CD8-positive, alpha-beta memory T cell (primary cell): Measurements from ENCODE around the gene CEACAM19. TPM values are rescaled to one million over a fixed set of nuclear protein-coding genes. Genes with fewer than 3 reads are reported as not detected.
"Not testable (repeated sequence)": the region's sequence is repeated elsewhere in the genome, so short reads cannot be mapped to it uniquely, and the experiment has no call there.

Experiments used
- CTCF ChIA-PET: fragments of 350-600 bp; sonication (Branson Sonifier 250); formaldehyde crosslinking; loops from one replicate; lab custom pipeline; 2021; ENCODE audit warnings: antibody characterized with exemption; lab: Charles Lee
- POLR2A ChIA-PET: fragments of 350-600 bp; sonication (Branson Sonifier 250); formaldehyde crosslinking; loops from one replicate; lab custom pipeline; 2021; ENCODE audit warnings: antibody characterized with exemption; lab: Charles Lee
- DNase-seq, 5 donors: peaks; one replicate each; pipeline versions ENCODE4 v3.0.0 to v3.0.0-alpha.2; 2020 to 2022; ENCODE audit warnings: mixed read lengths in 1 of 5
- H3K27ac ChIP-seq: one replicate; pipeline ENCODE4 v1.7.0; 2013; ENCODE audit warnings: low read depth, mild to moderate bottlenecking, low read length, moderate library complexity
- H3K27me3 ChIP-seq: 2 replicates; pipeline ENCODE4 v1.7.0; 2013; ENCODE audit warnings: low read length, mild to moderate bottlenecking; ENCODE audit not compliant: insufficient read depth, poor library complexity, severe bottlenecking
- H3K36me3 ChIP-seq: 2 replicates; pipeline ENCODE4 v1.7.0; 2013; ENCODE audit warnings: mild to moderate bottlenecking, low read length, moderate library complexity; ENCODE audit not compliant: insufficient read depth
- H3K4me1 ChIP-seq: 2 replicates; pipeline ENCODE4 v1.7.0; 2013; ENCODE audit warnings: mild to moderate bottlenecking, low read length, moderate library complexity; ENCODE audit not compliant: insufficient read depth
- H3K4me3 ChIP-seq: 2 replicates; pipeline ENCODE4 v1.7.0; 2013; ENCODE audit warnings: mild to moderate bottlenecking, low read length
- H3K9me3 ChIP-seq: 2 replicates; pipeline ENCODE4 v1.7.0; 2013; ENCODE audit warnings: mild to moderate bottlenecking, low read length
- H3K27ac Mint-ChIP-seq, 8 donors: one replicate each; pipeline ENCODE4 v1.8.0; 2020 to 2021; ENCODE audit warnings: mixed read lengths in 8 of 8, mild to moderate bottlenecking in 6 of 8, inconsistent platforms in 3 of 8, moderate library complexity in 3 of 8
- H3K27me3 Mint-ChIP-seq, 2 donors: one replicate each; pipeline ENCODE4 v1.8.0; 2020 to 2021; ENCODE audit warnings: mixed read lengths in 2 of 2, mild to moderate bottlenecking in 1 of 2, moderate library complexity in 1 of 2
- H3K36me3 Mint-ChIP-seq, 3 donors: one replicate each; pipeline ENCODE4 v1.8.0; 2020 to 2021; ENCODE audit warnings: mixed read lengths in 3 of 3, inconsistent platforms in 1 of 3, mild to moderate bottlenecking in 1 of 3
- H3K4me1 Mint-ChIP-seq, 3 donors: one replicate each; pipeline ENCODE4 v1.8.0; 2020 to 2021; ENCODE audit warnings: mixed read lengths in 3 of 3, inconsistent platforms in 1 of 3, mild to moderate bottlenecking in 1 of 3
- H3K4me3 Mint-ChIP-seq, 7 donors: one replicate each; pipeline ENCODE4 v1.8.0; 2020 to 2021; ENCODE audit warnings: mixed read lengths in 7 of 7, mild to moderate bottlenecking in 6 of 7, moderate library complexity in 4 of 7, inconsistent platforms in 2 of 7
- H3K9me3 Mint-ChIP-seq, 5 donors: one replicate each; pipeline ENCODE4 v1.8.0; 2020 to 2022; ENCODE audit warnings: mixed read lengths in 5 of 5, mild to moderate bottlenecking in 3 of 5, moderate library complexity in 2 of 5, inconsistent platforms in 1 of 5
- polyA plus RNA-seq: library from polyadenylated mRNA; unstranded; fragments of 300-500 nt; fragmentation: Illumina TruSeq; gene quantifications from one replicate; pipeline ENCODE4 v1.2.3, GENCODE V29; 2021
- total RNA-seq, 2 experiments: library from RNA; stranded (reverse); gene quantifications; one replicate each; pipeline ENCODE4 v1.2.3, GENCODE V29; 2021

Gene CEACAM19
- total and polyA plus RNA-seq, 3 experiments from 2014 or later = 0.18 to 0.24 TPM; not detected in 1

DNA sequence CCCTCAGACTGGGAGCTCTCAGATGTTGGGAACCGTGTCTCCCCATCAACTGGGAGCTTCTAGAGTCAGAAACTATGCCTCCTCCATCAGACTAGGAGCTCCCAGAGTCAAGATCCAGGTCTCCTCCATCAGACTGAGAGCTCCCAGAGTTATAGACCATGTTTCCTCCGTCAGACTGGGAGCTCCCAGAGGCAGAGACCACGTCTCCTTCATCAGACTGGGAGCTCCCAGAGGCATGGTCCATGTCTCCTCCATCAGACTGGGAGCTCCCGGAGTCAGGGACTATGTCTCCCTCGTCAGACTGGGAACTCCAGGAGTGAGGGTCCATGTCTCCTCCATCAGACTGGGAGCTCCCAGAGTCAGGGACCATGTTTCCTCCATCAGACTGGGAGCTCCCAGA lies 37.7 kb downstream of the CEACAM19 start:
- no peak overlapping the region for H3K4me3 Mint-ChIP-seq
- H3K27ac ChIP-seq = no peak overlapping the region
- no peak for DNase-seq
- no peaks in the 10 kb centered on the region for H3K36me3 Mint-ChIP-seq
- H3K9me3 Mint-ChIP-seq = no peaks in the 10 kb centered on the region
- peaks cover 0 to 6% (median 0%) of the 10 kb centered on the region in 3 donors for H3K4me1 Mint-ChIP-seq
- POLR2A ChIA-PET = no interaction called here
- no peaks in the 10 kb centered on the region for H3K9me3 ChIP-seq
- no peak overlapping the region for H3K27ac Mint-ChIP-seq
- H3K27me3 ChIP-seq = no peaks in the 10 kb centered on the region
- no peaks in the 10 kb centered on the region for H3K4me1 ChIP-seq
- CTCF ChIA-PET = interaction anchor here (1.5 to 1.9 kb wide), 2 partner anchors 15 to 62 kb away, joined by 5 to 8 read pairs; no protein-coding TSS in a partner anchor
- H3K4me3 ChIP-seq = no peak overlapping the region
- H3K36me3 ChIP-seq = no peaks in the 10 kb centered on the region
- H3K27me3 Mint-ChIP-seq = peaks cover 5 to 6% of the 10 kb centered on the region in 2 donors

- POLR2A ChIA-PET, DNase-seq, H3K27ac ChIP-seq, H3K4me1 ChIP-seq, H3K4me3 Mint-ChIP-seq, H3K4me1 Mint-ChIP-seq, H3K27ac Mint-ChIP-seq, H3K27me3 Mint-ChIP-seq, H3K9me3 ChIP-seq, H3K27me3 ChIP-seq, H3K36me3 Mint-ChIP-seq, H3K4me3 ChIP-seq, H3K9me3 Mint-ChIP-seq, H3K36me3 ChIP-seq: not testable (repeated sequence)
- CTCF ChIA-PET = interaction anchor here (1.5 to 1.9 kb wide), 2 partner anchors 14 to 61 kb away, joined by 5 to 8 read pairs; no protein-coding TSS in a partner anchor
These were observed 38.4 kb downstream of the CEACAM19 start for GRCh38 chr19:44709434-44710266.

GRCh38 chr19:44710483-44710882 lies 39.2 kb downstream of the CEACAM19 start:
- peak overlapping the region in 2 of 8 donors; percentile 14 to 61 for H3K27ac Mint-ChIP-seq
- no peaks in the 10 kb centered on the region for H3K36me3 ChIP-seq
- peaks cover 0 to 10% (median 5%) of the 10 kb centered on the region in 5 donors for H3K9me3 Mint-ChIP-seq
- peaks cover 3 to 4% of the 10 kb centered on the region in 2 donors for H3K27me3 Mint-ChIP-seq
- POLR2A ChIA-PET = no interaction called here
- no peak overlapping the region for H3K4me3 Mint-ChIP-seq
- no peaks in the 10 kb centered on the region for H3K9me3 ChIP-seq
- CTCF ChIA-PET = no interaction called here
- peaks cover 0 to 6% (median 0%) of the 10 kb centered on the region in 3 donors for H3K4me1 Mint-ChIP-seq
- no peak overlapping the region for H3K4me3 ChIP-seq
- DNase-seq = no peak
- H3K27me3 ChIP-seq = no peaks in the 10 kb centered on the region
- no peak overlapping the region for H3K27ac ChIP-seq
- H3K36me3 Mint-ChIP-seq = peaks cover 0 to 2% (median 0%) of the 10 kb centered on the region in 3 donors
- H3K4me1 ChIP-seq = no peaks in the 10 kb centered on the region

DNA sequence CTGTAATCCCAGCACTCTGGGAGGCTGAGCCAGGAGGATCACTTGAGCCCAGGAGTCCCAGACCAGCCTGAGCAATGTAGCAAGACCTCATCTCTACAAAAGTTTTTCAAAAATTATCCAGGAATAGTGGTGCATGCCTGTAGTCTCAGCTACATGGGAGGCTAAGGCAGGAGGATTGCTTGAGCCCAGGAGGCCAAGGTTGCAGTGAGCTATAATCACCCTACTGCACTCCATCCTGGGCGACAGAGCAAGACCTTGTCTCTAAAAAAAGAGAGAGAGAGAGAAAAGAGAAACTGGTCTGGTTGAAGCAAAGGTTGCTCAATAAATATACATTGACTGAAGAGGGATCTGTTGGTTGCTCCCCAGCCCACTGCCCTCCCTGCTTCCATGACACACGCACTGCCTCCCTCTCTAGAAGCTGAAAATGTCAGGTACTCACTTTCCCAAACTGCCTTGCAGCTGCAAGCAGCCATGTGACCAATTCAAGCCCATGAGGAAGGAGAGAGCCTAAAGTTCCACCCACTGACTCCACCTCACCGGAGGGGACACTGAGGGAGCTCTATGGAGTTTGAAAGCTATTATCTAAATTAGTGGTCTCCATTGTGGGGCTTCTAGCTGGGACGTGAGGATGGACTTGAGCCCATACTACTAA lies 41.7 kb downstream of the CEACAM19 start:
- H3K27me3 Mint-ChIP-seq = peaks cover 0 to 1% of the 10 kb centered on the region in 2 donors
- Histone ChIP-seq H3K4me3 (no peak overlapping the region), H3K27me3 (no peaks in the 10 kb centered on the region), H3K9me3 (no peaks in the 10 kb centered on the region), H3K27ac (no peak overlapping the region), H3K36me3 (no peaks in the 10 kb centered on the region), H3K4me1 (no peaks in the 10 kb centered on the region)
- H3K4me1 Mint-ChIP-seq = peaks cover 0 to 6% (median 0%) of the 10 kb centered on the region in 3 donors
- H3K9me3 Mint-ChIP-seq = peaks cover 0 to 12% (median 6%) of the 10 kb centered on the region in 5 donors
- POLR2A ChIA-PET = interaction anchor here (0.5 kb wide), 1 partner anchor 23 kb away, joined by 3 read pairs; no protein-coding TSS in a partner anchor
- no peak for DNase-seq
- H3K27ac Mint-ChIP-seq = no peak overlapping the region
- H3K36me3 Mint-ChIP-seq = peaks cover 0 to 5% (median 0%) of the 10 kb centered on the region in 3 donors
- H3K4me3 Mint-ChIP-seq = no peak overlapping the region
- CTCF ChIA-PET = interaction anchor here (0.6 to 2.1 kb wide), 3 partner anchors 11 to 155 kb away, joined by 3 to 9 read pairs (median 7); no protein-coding TSS in a partner anchor

GRCh38 chr19:44714597-44715169 lies 43.4 kb downstream of the CEACAM19 start:
- Mint-ChIP-seq H3K4me1 (peaks cover 0 to 6% (median 0%) of the 10 kb centered on the region in 3 donors), H3K27ac (no peak overlapping the region), H3K36me3 (peaks cover 0 to 5% (median 0%) of the 10 kb centered on the region in 3 donors), H3K4me3 (no peak overlapping the region), H3K9me3 (peaks cover 0 to 12% (median 6%) of the 10 kb centered on the region in 5 donors), H3K27me3 (peaks cover 0 to 2% of the 10 kb centered on the region in 2 donors)
- Histone ChIP-seq H3K4me1 (no peaks in the 10 kb centered on the region), H3K36me3 (no peaks in the 10 kb centered on the region), H3K27ac (no peak overlapping the region), H3K4me3 (no peak overlapping the region), H3K27me3 (no peaks in the 10 kb centered on the region), H3K9me3 (no peaks in the 10 kb centered on the region)
- POLR2A ChIA-PET = no interaction called here
- DNase-seq = no peak
- CTCF ChIA-PET = interaction anchor here (2.2 kb wide), 1 partner anchor 9 kb away, joined by 10 read pairs; no protein-coding TSS in a partner anchor

GRCh38 chr19:44717603-44718002 lies 46.3 kb downstream of the CEACAM19 start:
- Histone ChIP-seq H3K4me3 (no peak overlapping the region), H3K4me1 (peaks cover 5% of the 10 kb centered on the region), H3K27ac (no peak overlapping the region), H3K27me3 (no peaks in the 10 kb centered on the region), H3K9me3 (no peaks in the 10 kb centered on the region), H3K36me3 (no peaks in the 10 kb centered on the region)
- no peak for DNase-seq
- POLR2A ChIA-PET = no interaction called here
- CTCF ChIA-PET = interaction anchor here (1.2 to 1.7 kb wide), 2 partner anchors 28 to 53 kb away, joined by 3 to 8 read pairs; no protein-coding TSS in a partner anchor
- Mint-ChIP-seq H3K27me3 (peaks cover 0 to 4% of the 10 kb centered on the region in 2 donors), H3K4me1 (peaks cover 2 to 10% (median 5%) of the 10 kb centered on the region in 3 donors), H3K4me3 (no peak overlapping the region), H3K9me3 (peaks cover 0 to 12% (median 6%) of the 10 kb centered on the region in 5 donors), H3K27ac (no peak overlapping the region), H3K36me3 (peaks cover 0 to 5% (median 0%) of the 10 kb centered on the region in 3 donors)

DNA sequence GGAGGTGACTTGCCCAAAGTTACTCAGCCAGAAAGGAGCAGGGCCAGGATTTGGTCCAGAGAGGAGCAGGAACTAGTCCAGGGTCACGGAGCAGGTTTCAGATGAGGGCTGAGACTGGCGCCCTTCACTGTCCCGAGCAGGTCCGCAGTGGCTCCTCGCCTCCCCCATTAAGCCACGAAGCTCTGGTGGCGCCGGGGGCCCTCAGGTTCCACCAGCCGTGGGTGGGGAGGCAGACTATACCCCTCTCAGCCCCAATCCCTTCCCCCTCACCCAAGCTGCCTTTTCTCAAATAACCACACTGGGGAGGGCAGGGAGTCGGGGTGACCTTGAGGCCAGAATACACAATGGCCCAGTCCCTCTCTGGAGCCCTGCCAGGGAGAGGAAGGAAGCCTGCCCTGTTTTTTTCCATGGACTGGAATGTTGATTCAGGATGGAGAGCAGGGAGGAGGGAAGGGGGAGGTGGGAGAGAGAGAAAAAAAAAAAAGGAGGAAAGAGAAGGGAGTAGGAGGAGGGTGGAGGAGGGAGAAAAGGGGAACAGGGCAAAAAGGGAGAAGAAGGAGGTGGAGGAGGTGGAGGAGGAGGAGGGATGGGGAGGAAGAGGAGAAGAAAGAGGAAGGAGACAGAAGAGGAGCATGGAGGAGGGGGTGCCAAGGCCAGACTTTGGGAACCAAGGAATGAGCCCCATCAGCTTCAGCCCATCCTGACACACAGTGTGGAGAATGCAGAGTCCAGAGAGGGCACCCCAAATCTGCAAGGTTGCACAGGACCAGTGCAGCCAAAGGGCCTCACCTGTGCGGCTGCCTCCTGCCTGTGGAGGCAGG lies 47.4 kb downstream of the CEACAM19 start:
- H3K9me3 Mint-ChIP-seq = peaks cover 0 to 12% (median 6%) of the 10 kb centered on the region in 5 donors
- H3K27me3 Mint-ChIP-seq = peaks cover 0 to 4% of the 10 kb centered on the region in 2 donors
- ChIA-PET CTCF (interaction anchor here (1.7 kb wide), 1 partner anchor 52 kb away, joined by 8 read pairs; no protein-coding TSS in a partner anchor), POLR2A (no interaction called here)
- peaks cover 2 to 14% (median 5%) of the 10 kb centered on the region in 3 donors for H3K4me1 Mint-ChIP-seq
- Histone ChIP-seq H3K9me3 (no peaks in the 10 kb centered on the region), H3K4me3 (no peak overlapping the region), H3K4me1 (peaks cover 10% of the 10 kb centered on the region), H3K36me3 (no peaks in the 10 kb centered on the region), H3K27ac (no peak overlapping the region), H3K27me3 (no peaks in the 10 kb centered on the region)
- no peak overlapping the region for H3K27ac Mint-ChIP-seq
- H3K4me3 Mint-ChIP-seq = no peak overlapping the region
- peaks cover 0 to 5% (median 0%) of the 10 kb centered on the region in 3 donors for H3K36me3 Mint-ChIP-seq
- DNase-seq = no peak
